ENCODE results near the gene ZNF24. TPM values are rescaled to one million over a fixed set of nuclear protein-coding genes. Genes with fewer than 3 reads are reported as not detected.
A peak's percentile ranks its signal among the peaks of the same experiment; 100 is the strongest.

The ZNF24 gene
- total RNA-seq, 6 experiments from 2014 or later: 34.4 to 40.0 (median 36.1) TPM

DNA sequence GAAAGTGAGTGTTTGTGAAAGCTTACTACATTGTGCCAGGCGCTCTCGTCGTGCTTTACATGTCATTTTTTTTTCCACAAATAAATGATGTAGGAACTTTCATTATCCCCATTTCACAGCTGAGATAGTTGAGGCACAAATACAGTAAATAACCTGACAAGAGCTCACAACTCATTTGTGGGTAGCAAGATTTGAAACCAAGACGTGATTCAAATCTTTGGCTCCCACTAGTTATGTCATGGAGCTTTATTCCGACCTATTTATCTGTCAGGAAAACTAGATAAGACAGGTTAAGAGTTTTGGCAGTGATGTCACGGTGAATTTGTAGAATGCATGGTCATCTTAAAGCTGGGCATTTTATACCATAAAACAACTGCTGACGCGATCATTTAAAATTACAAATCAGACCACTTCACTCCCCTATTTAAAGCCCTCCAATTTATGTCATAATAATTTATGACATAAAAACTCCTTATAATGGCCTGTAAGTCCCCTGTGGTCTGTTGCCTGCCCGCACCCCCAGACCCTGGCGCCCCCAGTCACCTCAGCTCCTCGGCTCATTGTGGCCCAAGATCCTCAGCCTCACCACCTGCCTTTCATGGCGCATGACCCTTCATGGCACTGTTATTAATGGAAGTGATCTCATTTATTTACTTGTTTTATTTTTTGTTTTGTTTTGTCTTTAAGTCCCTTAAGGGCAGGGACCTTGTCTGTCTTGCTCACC, 678 bp upstream of the ZNF24 start:
- Mint-ChIP-seq H3K4me3 (peak overlapping the region; percentile 100), H3K9me3 (peaks cover 4% of the 10 kb centered on the region; the same call in 1 of the 2 replicates), H3K27ac (peak overlapping the region; percentile 98), H3K36me3 (ENCODE audit: low read depth) (peaks cover 25% of the 10 kb centered on the region), H3K4me1 (ENCODE audit: low read depth) (peaks cover 36% of the 10 kb centered on the region), H3K27me3 (ENCODE audit: insufficient read depth) (peaks cover 3% of the 10 kb centered on the region; the same call in 1 of the 2 replicates)
- peak; percentile 16 for DNase-seq
- TF ChIP-seq CTCF (IDR thresholded peaks at IDR 0.05): no peak

- no peak for TF ChIP-seq CTCF (IDR thresholded peaks at IDR 0.05)
- Mint-ChIP-seq H3K27ac (peak overlapping the region; percentile 98), H3K36me3 (ENCODE audit: low read depth) (peaks cover 38% of the 10 kb centered on the region), H3K4me3 (peak overlapping the region; percentile 100), H3K27me3 (ENCODE audit: insufficient read depth) (no peaks in the 10 kb centered on the region; the same call in 1 of the 2 replicates), H3K4me1 (ENCODE audit: low read depth) (peaks cover 36% of the 10 kb centered on the region), H3K9me3 (peaks cover 4% of the 10 kb centered on the region; the same call in 1 of the 2 replicates)
- no peak for DNase-seq
These were observed 708 bp downstream of the ZNF24 start for GRCh38 chr18:35343488-35343935.

DNA sequence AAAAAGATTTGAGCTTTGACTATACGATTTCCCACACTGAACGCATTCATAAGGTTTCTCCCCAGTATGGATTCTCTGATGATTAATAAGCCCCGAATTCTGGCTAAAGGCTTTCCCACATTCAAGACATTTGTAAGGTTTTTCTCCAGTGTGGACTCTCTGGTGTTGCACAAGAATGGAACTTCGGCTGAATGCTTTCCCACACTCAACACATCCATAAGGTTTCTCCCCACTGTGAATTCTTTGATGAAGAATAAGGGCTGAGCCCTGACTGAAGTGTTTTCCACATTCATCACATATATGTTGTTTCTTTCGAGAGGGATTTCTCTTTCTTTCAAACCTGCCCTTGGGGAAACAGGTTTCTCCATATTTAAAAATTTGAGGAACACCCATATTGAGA, 6.9 kb downstream of the ZNF24 start:
- H3K36me3 Mint-ChIP-seq (ENCODE audit: low read depth): peaks cover 45% of the 10 kb centered on the region
- no peak overlapping the region for H3K27ac Mint-ChIP-seq
- DNase-seq: no peak
- no peaks in the 10 kb centered on the region for H3K9me3 Mint-ChIP-seq
- H3K27me3 Mint-ChIP-seq (ENCODE audit: insufficient read depth): no peaks in the 10 kb centered on the region; the same call in 1 of the 2 replicates
- H3K4me3 Mint-ChIP-seq: no peak overlapping the region
- TF ChIP-seq CTCF (IDR thresholded peaks at IDR 0.05): no peak
- peaks cover 19% of the 10 kb centered on the region for H3K4me1 Mint-ChIP-seq (ENCODE audit: low read depth)

GRCh38 chr18:35335866-35336265, 8.4 kb downstream of the ZNF24 start:
- no peak for TF ChIP-seq CTCF (IDR thresholded peaks at IDR 0.05)
- Mint-ChIP-seq H3K27ac (no peak overlapping the region), H3K36me3 (ENCODE audit: low read depth) (peaks cover 42% of the 10 kb centered on the region), H3K4me1 (ENCODE audit: low read depth) (peaks cover 18% of the 10 kb centered on the region), H3K4me3 (no peak overlapping the region), H3K9me3 (no peaks in the 10 kb centered on the region), H3K27me3 (ENCODE audit: insufficient read depth) (no peaks in the 10 kb centered on the region; the same call in 1 of the 2 replicates)
- no peak for DNase-seq

- no peaks in the 10 kb centered on the region for H3K9me3 Mint-ChIP-seq
- peaks cover 36% of the 10 kb centered on the region for H3K36me3 Mint-ChIP-seq (ENCODE audit: low read depth)
- H3K4me3 Mint-ChIP-seq: no peak overlapping the region
- peak overlapping the region; percentile 40 for H3K27ac Mint-ChIP-seq
- H3K27me3 Mint-ChIP-seq (ENCODE audit: insufficient read depth): no peaks in the 10 kb centered on the region; the same call in 1 of the 2 replicates
- peak; percentile 30 for DNase-seq
- H3K4me1 Mint-ChIP-seq (ENCODE audit: low read depth): peaks cover 13% of the 10 kb centered on the region
- no peak for TF ChIP-seq CTCF (IDR thresholded peaks at IDR 0.05)
These were observed 9.4 kb downstream of the ZNF24 start for GRCh38 chr18:35334821-35335220.

Measured in HFFc6 (cell line).